ENCODE measurements around the gene FBXO11. TPM values are rescaled to one million over a fixed set of nuclear protein-coding genes. Genes with fewer than 3 reads are reported as not detected.
"Not testable (repeated sequence)": the region's sequence is repeated elsewhere in the genome, so short reads cannot be mapped to it uniquely, and the experiment has no call there.

Gene FBXO11
- total RNA-seq, 1 donor from 2014 or later: 71.3 TPM

GRCh38 chr2:47864566-47864965 is 41.7 kb downstream of the FBXO11 start:
- no peak overlapping the region for H2AFZ ChIP-seq (replicated peaks)
- Mint-ChIP-seq H3K27me3 (ENCODE audit: insufficient read depth, low read depth) (no peaks in the 10 kb centered on the region), H3K4me1 (peaks cover 4% of the 10 kb centered on the region), H3K9me3 (no peaks in the 10 kb centered on the region), H3K36me3 (peaks cover 14% of the 10 kb centered on the region), H3K4me3 (no peak overlapping the region), H3K27ac (no peak overlapping the region)
- H3K79me2 ChIP-seq (ENCODE audit: low read depth): peaks cover 100% of the 10 kb centered on the region
- H3F3A ChIP-seq (ENCODE audit: low read depth): peaks cover 5% of the 10 kb centered on the region
- H4K20me1 ChIP-seq (ENCODE audit: low read depth): peaks cover 92% of the 10 kb centered on the region
- H3K9ac ChIP-seq: no peak overlapping the region
- H3K27ac ChIP-seq: no peak overlapping the region
- H3K27me3 ChIP-seq: no peaks in the 10 kb centered on the region
- DNase-seq (ENCODE audit: low spot score): no peak
- H3K4me2 ChIP-seq: no peak overlapping the region
- H3K9me3 ChIP-seq (ENCODE audit: low read depth): no peaks in the 10 kb centered on the region
- no peaks in the 10 kb centered on the region for H3K4me1 ChIP-seq
- no peaks in the 10 kb centered on the region for H3K36me3 ChIP-seq
- no peak overlapping the region for H3K4me3 ChIP-seq
- TF ChIP-seq EZH2 (IDR thresholded peaks at IDR 0.05) (no peak), EZH2phosphoT487 (IDR thresholded peaks at IDR 0.05) (no peak), CTCF (IDR thresholded peaks at IDR 0.05) (no peak)

GRCh38 chr2:47862949-47863348 is 43.3 kb downstream of the FBXO11 start:
- no peak overlapping the region for H2AFZ ChIP-seq (replicated peaks)
- H3K4me1 Mint-ChIP-seq: peaks cover 4% of the 10 kb centered on the region
- no peaks in the 10 kb centered on the region for H3K9me3 ChIP-seq (ENCODE audit: low read depth)
- no peaks in the 10 kb centered on the region for H3K27me3 ChIP-seq
- H3K79me2 ChIP-seq (ENCODE audit: low read depth): peaks cover 100% of the 10 kb centered on the region
- no peak for DNase-seq (ENCODE audit: low spot score)
- H3K4me2 ChIP-seq: no peak overlapping the region
- H3K27ac Mint-ChIP-seq: no peak overlapping the region
- H3K27me3 Mint-ChIP-seq (ENCODE audit: insufficient read depth, low read depth): no peaks in the 10 kb centered on the region
- no peak overlapping the region for H3K4me3 Mint-ChIP-seq
- no peak overlapping the region for H3K4me3 ChIP-seq
- peaks cover 10% of the 10 kb centered on the region for H3K36me3 Mint-ChIP-seq
- H4K20me1 ChIP-seq (ENCODE audit: low read depth): peaks cover 81% of the 10 kb centered on the region
- H3K27ac ChIP-seq: no peak overlapping the region
- no peak for TF ChIP-seq EZH2 (IDR thresholded peaks at IDR 0.05)
- H3K9me3 Mint-ChIP-seq: no peaks in the 10 kb centered on the region
- no peaks in the 10 kb centered on the region for H3F3A ChIP-seq (ENCODE audit: low read depth)
- H3K36me3 ChIP-seq: no peaks in the 10 kb centered on the region
- no peaks in the 10 kb centered on the region for H3K4me1 ChIP-seq
- H3K9ac ChIP-seq: no peak overlapping the region

- not testable (repeated sequence) for H3K27me3 ChIP-seq; H2AFZ ChIP-seq (replicated peaks); H3K4me3 ChIP-seq; H3K9me3 ChIP-seq (ENCODE audit: low read depth); DNase-seq (ENCODE audit: low spot score); H3K36me3 ChIP-seq; H3F3A ChIP-seq (ENCODE audit: low read depth); H3K4me3 Mint-ChIP-seq; H3K4me1 Mint-ChIP-seq; H3K27ac ChIP-seq; H3K4me2 ChIP-seq; H3K4me1 ChIP-seq; H3K27ac Mint-ChIP-seq; H3K27me3 Mint-ChIP-seq (ENCODE audit: insufficient read depth, low read depth); H3K9ac ChIP-seq; H3K9me3 Mint-ChIP-seq
- peaks cover 100% of the 10 kb centered on the region for H3K79me2 ChIP-seq (ENCODE audit: low read depth)
- H3K36me3 Mint-ChIP-seq: peaks cover 16% of the 10 kb centered on the region
- H4K20me1 ChIP-seq (ENCODE audit: low read depth): peaks cover 78% of the 10 kb centered on the region
Observed at GRCh38 chr2:47853067-47853777, 53.1 kb downstream of the FBXO11 start.

- no peaks in the 10 kb centered on the region for H3K27me3 Mint-ChIP-seq (ENCODE audit: insufficient read depth, low read depth)
- H3K36me3 Mint-ChIP-seq: peaks cover 9% of the 10 kb centered on the region
- no peaks in the 10 kb centered on the region for H3K9me3 ChIP-seq (ENCODE audit: low read depth)
- peaks cover 73% of the 10 kb centered on the region for H4K20me1 ChIP-seq (ENCODE audit: low read depth)
- H3K4me3 ChIP-seq: no peak overlapping the region
- no peaks in the 10 kb centered on the region for H3K9me3 Mint-ChIP-seq
- H2AFZ ChIP-seq (replicated peaks): no peak overlapping the region
- H3K4me2 ChIP-seq: no peak overlapping the region
- peaks cover 3% of the 10 kb centered on the region for H3K4me1 Mint-ChIP-seq
- H3F3A ChIP-seq (ENCODE audit: low read depth): peaks cover 9% of the 10 kb centered on the region
- no peaks in the 10 kb centered on the region for H3K36me3 ChIP-seq
- no peak overlapping the region for H3K27ac Mint-ChIP-seq
- no peak for DNase-seq (ENCODE audit: low spot score)
- TF ChIP-seq EZH2 (IDR thresholded peaks at IDR 0.05) (no peak), EZH2phosphoT487 (IDR thresholded peaks at IDR 0.05) (no peak), CTCF (IDR thresholded peaks at IDR 0.05) (no peak)
- H3K27me3 ChIP-seq: no peaks in the 10 kb centered on the region
- H3K4me1 ChIP-seq: no peaks in the 10 kb centered on the region
- no peak overlapping the region for H3K9ac ChIP-seq
- H3K27ac ChIP-seq: no peak overlapping the region
- no peak overlapping the region for H3K4me3 Mint-ChIP-seq
- H3K79me2 ChIP-seq (ENCODE audit: low read depth): peaks cover 100% of the 10 kb centered on the region
Observed at GRCh38 chr2:47850198-47850597, 56.1 kb downstream of the FBXO11 start.
